ENCODE results near the gene CNGA1.
"Not testable (repeated sequence)": the region's sequence is repeated elsewhere in the genome, so short reads cannot be mapped to it uniquely, and the experiment has no call there.

Gene CNGA1

DNA sequence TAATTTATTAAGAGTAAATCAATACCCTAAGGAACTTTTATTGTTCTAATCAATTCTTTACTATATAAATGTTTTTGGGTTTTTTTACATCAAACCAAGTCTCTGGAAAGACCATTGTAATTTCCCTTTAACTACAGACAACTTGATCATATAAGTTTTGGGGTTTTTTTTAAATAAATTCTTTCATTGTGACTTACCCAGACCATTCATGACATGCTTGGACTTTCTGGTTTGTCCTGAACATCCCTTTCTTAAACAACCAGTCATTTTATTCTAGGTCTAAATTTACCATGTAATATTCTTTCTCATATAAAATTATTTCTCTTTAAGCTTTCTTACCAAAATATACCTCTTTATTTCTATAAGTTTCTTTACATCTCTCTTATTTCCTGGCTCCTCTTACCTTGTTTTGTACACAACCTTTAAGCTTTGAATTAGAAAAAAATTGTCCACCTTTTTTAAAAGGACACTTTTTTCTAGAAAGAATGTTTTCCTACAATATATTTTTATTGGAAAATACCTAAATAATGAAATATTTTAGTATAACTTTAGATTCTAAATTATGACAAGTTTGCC is 8.4 kb downstream of the CNGA1 start:
- no peak overlapping the region for H3K9ac ChIP-seq (ENCODE audit: low read length)
- H3K4me1 ChIP-seq (ENCODE audit: control insufficient read depth, low read depth, low read length): no peaks in the 10 kb centered on the region
- H3K36me3 ChIP-seq (ENCODE audit: control insufficient read depth, low read depth, low read length): no peaks in the 10 kb centered on the region
- no peak overlapping the region for H3K27ac ChIP-seq (ENCODE audit: low read length)
- no peaks in the 10 kb centered on the region for H3K27me3 ChIP-seq (ENCODE audit: control insufficient read depth, insufficient read depth, low read length)
- peaks cover 41% of the 10 kb centered on the region for H3K9me3 ChIP-seq (ENCODE audit: control insufficient read depth, low read depth, low read length)
- no peak overlapping the region for H3K4me3 ChIP-seq (ENCODE audit: low read length)

DNA sequence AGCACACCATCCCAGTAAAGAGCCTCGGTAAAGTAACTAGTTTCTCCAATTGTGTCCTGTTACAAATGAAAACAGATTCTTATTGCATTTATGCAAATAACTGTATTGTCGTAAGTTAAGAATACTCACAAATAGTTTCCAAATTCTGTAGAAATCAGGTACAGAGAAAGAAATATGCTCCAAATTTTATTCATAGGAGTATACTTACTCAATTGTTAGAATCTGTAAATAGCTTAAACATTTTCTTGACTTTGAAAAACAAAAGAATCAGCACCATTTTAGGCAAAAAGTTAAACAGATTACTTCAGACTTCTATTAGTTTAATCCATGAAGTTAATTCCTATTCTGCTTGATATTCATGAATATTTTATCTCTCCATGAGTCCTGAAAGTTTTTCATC is 10.7 kb downstream of the CNGA1 start:
- H3K27me3 ChIP-seq (ENCODE audit: control insufficient read depth, insufficient read depth, low read length): no peaks in the 10 kb centered on the region
- no peak overlapping the region for H3K27ac ChIP-seq (ENCODE audit: low read length)
- H3K4me1 ChIP-seq (ENCODE audit: control insufficient read depth, low read depth, low read length): no peaks in the 10 kb centered on the region
- H3K9ac ChIP-seq (ENCODE audit: low read length): no peak overlapping the region
- peaks cover 41% of the 10 kb centered on the region for H3K9me3 ChIP-seq (ENCODE audit: control insufficient read depth, low read depth, low read length)
- no peaks in the 10 kb centered on the region for H3K36me3 ChIP-seq (ENCODE audit: control insufficient read depth, low read depth, low read length)
- H3K4me3 ChIP-seq (ENCODE audit: low read length): no peak overlapping the region

DNA sequence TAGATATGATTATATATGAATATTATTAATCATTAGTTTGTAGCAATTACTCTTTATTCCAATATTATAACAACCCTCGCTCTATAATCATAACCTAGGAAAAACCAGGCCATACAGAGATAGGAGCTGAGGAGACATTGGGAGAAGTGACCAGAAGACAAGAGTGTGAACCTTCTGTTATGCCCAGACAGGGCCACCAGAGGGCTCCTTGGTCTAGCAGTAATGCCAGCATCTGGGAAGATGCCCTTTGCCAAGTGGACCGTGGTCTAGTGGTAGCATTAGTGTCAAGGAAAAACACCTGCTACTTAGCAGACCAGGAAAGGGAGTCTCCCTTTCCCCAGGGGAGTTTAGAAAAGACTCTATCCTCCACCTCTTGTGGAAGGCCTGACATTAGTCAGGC is 12.9 kb downstream of the CNGA1 start:
- not testable (repeated sequence) for H3K9ac ChIP-seq (ENCODE audit: low read length); H3K27ac ChIP-seq (ENCODE audit: low read length); H3K27me3 ChIP-seq (ENCODE audit: control insufficient read depth, insufficient read depth, low read length); H3K4me1 ChIP-seq (ENCODE audit: control insufficient read depth, low read depth, low read length); H3K4me3 ChIP-seq (ENCODE audit: low read length); H3K36me3 ChIP-seq (ENCODE audit: control insufficient read depth, low read depth, low read length)
- H3K9me3 ChIP-seq (ENCODE audit: control insufficient read depth, low read depth, low read length): peaks cover 29% of the 10 kb centered on the region

DNA sequence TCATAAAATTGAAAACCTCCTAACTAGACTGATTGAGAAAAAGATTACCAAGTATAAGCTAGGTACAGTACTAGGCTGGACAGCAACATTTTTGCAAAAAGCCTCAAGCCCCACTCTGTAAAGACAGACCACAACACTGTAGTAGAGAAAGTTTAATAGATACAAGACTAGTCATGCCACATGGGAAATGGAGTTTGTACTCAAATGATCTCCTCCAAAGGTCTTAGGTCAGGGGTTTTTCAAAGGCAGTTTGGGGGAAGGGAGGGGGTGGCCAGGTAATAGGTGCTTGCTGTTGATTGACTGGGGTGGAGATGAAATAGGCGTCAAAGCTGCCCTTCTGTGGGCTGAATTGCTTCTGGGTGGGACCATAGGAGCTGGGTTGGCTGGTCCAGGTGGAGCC is 14.2 kb downstream of the CNGA1 start:
- H3K9me3 ChIP-seq (ENCODE audit: control insufficient read depth, low read depth, low read length): peaks cover 21% of the 10 kb centered on the region
- H3K4me1 ChIP-seq (ENCODE audit: control insufficient read depth, low read depth, low read length): no peaks in the 10 kb centered on the region
- H3K27ac ChIP-seq (ENCODE audit: low read length): no peak overlapping the region
- no peaks in the 10 kb centered on the region for H3K36me3 ChIP-seq (ENCODE audit: control insufficient read depth, low read depth, low read length)
- no peak overlapping the region for H3K9ac ChIP-seq (ENCODE audit: low read length)
- no peaks in the 10 kb centered on the region for H3K27me3 ChIP-seq (ENCODE audit: control insufficient read depth, insufficient read depth, low read length)
- H3K4me3 ChIP-seq (ENCODE audit: low read length): no peak overlapping the region

DNA sequence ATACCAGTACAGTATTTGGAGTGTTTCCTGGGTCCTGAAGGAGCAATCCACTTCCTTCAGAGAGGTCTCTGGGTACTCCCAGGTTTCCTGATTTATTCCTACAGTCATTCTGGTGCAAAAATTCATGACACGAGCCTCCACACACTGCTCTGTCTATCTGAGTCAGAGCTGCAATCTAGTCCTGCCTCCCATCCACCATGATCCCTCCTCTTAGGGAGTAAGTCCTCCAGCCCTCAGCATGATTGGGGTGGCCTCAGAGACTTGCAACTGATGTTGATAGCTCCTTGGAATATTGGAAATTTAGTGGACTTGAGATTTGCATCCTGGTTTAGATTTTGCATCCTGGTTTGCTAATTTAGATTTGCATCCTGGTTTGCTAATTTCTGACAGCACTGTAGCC is 20.5 kb downstream of the CNGA1 start:
- Histone ChIP-seq H3K9me3 (ENCODE audit: control insufficient read depth, low read depth, low read length) (no peaks in the 10 kb centered on the region), H3K4me3 (ENCODE audit: low read length) (no peak overlapping the region), H3K9ac (ENCODE audit: low read length) (no peak overlapping the region), H3K27ac (ENCODE audit: low read length) (no peak overlapping the region), H3K36me3 (ENCODE audit: control insufficient read depth, low read depth, low read length) (no peaks in the 10 kb centered on the region), H3K27me3 (ENCODE audit: control insufficient read depth, insufficient read depth, low read length) (no peaks in the 10 kb centered on the region), H3K4me1 (ENCODE audit: control insufficient read depth, low read depth, low read length) (no peaks in the 10 kb centered on the region)

DNA sequence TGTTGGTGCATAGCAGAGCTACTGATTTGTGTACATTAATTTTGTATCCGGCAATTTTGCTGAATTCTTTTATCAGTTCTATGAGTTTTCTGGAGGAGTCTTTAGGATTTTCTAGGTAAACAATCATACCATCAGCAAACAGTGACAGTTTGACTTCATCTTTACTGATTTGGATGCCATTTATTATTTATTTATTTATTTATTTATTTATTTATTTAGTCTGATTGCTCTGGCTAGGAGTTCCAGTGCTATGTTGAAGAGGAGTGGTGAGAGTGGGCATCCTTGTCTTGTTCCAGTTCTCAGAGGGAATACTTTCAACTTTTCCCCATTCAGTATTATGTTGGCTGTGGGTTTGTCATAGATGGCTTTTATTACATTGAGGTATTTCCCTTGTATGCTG is 24.0 kb downstream of the CNGA1 start:
- H3K4me3 ChIP-seq (ENCODE audit: low read length); H3K27ac ChIP-seq (ENCODE audit: low read length); H3K4me1 ChIP-seq (ENCODE audit: control insufficient read depth, low read depth, low read length); H3K9ac ChIP-seq (ENCODE audit: low read length); H3K27me3 ChIP-seq (ENCODE audit: control insufficient read depth, insufficient read depth, low read length); H3K9me3 ChIP-seq (ENCODE audit: control insufficient read depth, low read depth, low read length); H3K36me3 ChIP-seq (ENCODE audit: control insufficient read depth, low read depth, low read length): not testable (repeated sequence)

DNA sequence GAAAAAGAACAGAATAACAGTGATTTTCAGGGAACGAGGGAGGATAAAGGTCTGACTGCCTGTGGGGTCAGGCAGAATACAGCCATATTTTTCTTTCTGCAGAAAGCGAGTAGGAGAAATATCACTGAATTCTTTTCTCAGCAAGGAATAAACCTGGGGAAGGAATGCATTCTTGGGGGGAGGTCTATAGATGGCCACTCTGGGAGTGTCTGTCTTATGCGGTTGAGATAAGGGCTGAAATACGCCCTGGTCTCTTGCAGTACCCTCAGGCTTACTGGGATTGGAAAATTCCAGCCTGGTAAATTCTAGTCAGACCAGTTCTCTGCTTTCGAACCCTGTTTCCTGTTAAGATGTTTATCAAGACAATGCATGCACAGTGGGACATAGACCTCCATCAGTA is 26.3 kb downstream of the CNGA1 start:
- H3K9me3 ChIP-seq (ENCODE audit: control insufficient read depth, low read depth, low read length): no peaks in the 10 kb centered on the region
- H3K9ac ChIP-seq (ENCODE audit: low read length): no peak overlapping the region
- H3K27ac ChIP-seq (ENCODE audit: low read length): no peak overlapping the region
- no peaks in the 10 kb centered on the region for H3K36me3 ChIP-seq (ENCODE audit: control insufficient read depth, low read depth, low read length)
- H3K4me1 ChIP-seq (ENCODE audit: control insufficient read depth, low read depth, low read length): no peaks in the 10 kb centered on the region
- H3K4me3 ChIP-seq (ENCODE audit: low read length): no peak overlapping the region
- H3K27me3 ChIP-seq (ENCODE audit: control insufficient read depth, insufficient read depth, low read length): no peaks in the 10 kb centered on the region

DNA sequence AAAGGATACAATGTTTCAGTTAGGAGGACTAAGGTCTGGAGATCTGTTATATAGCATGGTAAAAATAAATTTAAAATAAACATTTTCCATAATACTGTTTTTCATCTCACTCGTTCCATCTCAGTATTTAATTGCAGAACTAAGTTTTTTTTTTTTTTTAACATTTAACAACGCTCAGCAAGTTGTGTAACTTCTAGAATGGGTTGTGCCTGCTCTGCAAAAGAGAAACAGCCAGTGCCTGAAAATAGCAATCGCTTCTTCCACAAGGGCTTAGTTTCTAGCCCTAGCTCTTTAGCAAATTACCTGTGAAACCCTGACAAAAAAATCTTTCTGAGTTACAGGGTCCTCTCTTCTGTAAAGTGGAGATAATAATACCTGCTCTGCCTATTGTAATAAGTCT is 41.9 kb downstream of the CNGA1 start:
- H3K27ac ChIP-seq (ENCODE audit: low read length): no peak overlapping the region
- no peaks in the 10 kb centered on the region for H3K27me3 ChIP-seq (ENCODE audit: control insufficient read depth, insufficient read depth, low read length)
- H3K4me1 ChIP-seq (ENCODE audit: control insufficient read depth, low read depth, low read length): no peaks in the 10 kb centered on the region

DNA sequence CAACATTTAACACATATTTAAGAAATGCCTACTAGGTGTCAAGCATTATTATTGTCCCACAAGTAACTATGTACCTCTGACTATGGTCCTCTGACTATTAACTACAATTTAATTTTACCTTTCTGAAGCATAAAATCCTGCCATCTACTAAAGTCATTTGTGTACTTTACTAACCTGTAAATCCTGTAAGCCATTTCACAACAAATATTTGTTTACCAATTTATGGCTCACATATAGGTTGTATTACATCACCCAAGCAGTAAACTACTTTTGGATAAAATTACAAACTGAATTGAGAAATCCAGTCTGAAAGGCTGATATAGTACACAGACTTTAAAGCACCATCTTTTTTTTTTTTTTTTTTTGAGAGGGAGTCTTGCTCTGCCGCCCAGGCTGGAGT is 43.8 kb downstream of the CNGA1 start:
- H3K9ac ChIP-seq (ENCODE audit: low read length): no peak overlapping the region
- no peak overlapping the region for H3K4me3 ChIP-seq (ENCODE audit: low read length)
- no peak overlapping the region for H3K27ac ChIP-seq (ENCODE audit: low read length)
- no peaks in the 10 kb centered on the region for H3K36me3 ChIP-seq (ENCODE audit: control insufficient read depth, low read depth, low read length)
- H3K4me1 ChIP-seq (ENCODE audit: control insufficient read depth, low read depth, low read length): no peaks in the 10 kb centered on the region
- no peaks in the 10 kb centered on the region for H3K27me3 ChIP-seq (ENCODE audit: control insufficient read depth, insufficient read depth, low read length)
- no peaks in the 10 kb centered on the region for H3K9me3 ChIP-seq (ENCODE audit: control insufficient read depth, low read depth, low read length)

More for the DNA sequence above, 41.9 kb downstream of the CNGA1 start:
- Histone ChIP-seq H3K9me3 (ENCODE audit: control insufficient read depth, low read depth, low read length) (no peaks in the 10 kb centered on the region), H3K36me3 (ENCODE audit: control insufficient read depth, low read depth, low read length) (no peaks in the 10 kb centered on the region), H3K9ac (ENCODE audit: low read length) (no peak overlapping the region), H3K4me3 (ENCODE audit: low read length) (no peak overlapping the region)

DNA sequence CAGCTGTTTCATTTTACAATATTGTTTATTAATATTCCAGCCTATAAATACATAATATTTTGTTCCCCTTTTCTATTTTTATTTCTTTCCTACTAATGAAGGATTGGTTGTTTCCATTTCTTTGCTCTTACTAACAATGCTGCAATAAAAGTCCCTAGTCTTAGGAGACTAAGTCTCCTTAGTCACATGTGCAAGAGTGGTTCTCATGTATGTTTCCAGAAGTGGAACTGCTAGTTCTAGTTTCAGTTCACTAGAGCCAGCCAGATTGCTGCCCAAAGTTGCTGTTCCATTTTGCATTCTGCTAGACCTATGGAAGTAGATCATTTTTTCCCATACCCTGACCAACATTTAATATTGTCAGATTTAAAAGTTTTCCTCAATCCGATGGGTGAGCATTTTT is 44.3 kb downstream of the CNGA1 start:
- no peak overlapping the region for H3K4me3 ChIP-seq (ENCODE audit: low read length)
- no peak overlapping the region for H3K27ac ChIP-seq (ENCODE audit: low read length)
- H3K36me3 ChIP-seq (ENCODE audit: control insufficient read depth, low read depth, low read length): no peaks in the 10 kb centered on the region
- H3K27me3 ChIP-seq (ENCODE audit: control insufficient read depth, insufficient read depth, low read length): no peaks in the 10 kb centered on the region
- no peak overlapping the region for H3K9ac ChIP-seq (ENCODE audit: low read length)
- no peaks in the 10 kb centered on the region for H3K9me3 ChIP-seq (ENCODE audit: control insufficient read depth, low read depth, low read length)
- H3K4me1 ChIP-seq (ENCODE audit: control insufficient read depth, low read depth, low read length): no peaks in the 10 kb centered on the region

DNA sequence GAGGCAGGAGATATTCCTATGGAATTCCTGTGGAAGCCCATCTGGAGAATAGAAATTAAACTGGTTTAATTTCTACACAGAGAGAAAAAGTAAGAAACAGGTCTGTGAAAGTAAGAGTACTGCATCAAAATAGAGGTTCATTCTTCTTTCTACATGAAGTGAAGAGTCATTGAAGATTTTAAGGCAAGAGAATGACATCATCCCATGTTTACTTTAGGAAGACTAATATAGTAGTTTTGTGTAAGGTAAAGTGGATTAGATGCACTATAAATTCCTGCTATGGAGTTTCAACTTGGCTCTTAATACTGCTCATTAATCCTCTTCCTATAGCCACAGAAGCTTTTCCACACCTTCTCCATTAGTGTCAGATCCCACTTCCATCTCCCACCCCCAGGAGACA is 47.6 kb downstream of the CNGA1 start:
- Histone ChIP-seq H3K9ac (ENCODE audit: low read length) (no peak overlapping the region), H3K9me3 (ENCODE audit: control insufficient read depth, low read depth, low read length) (no peaks in the 10 kb centered on the region), H3K4me1 (ENCODE audit: control insufficient read depth, low read depth, low read length) (no peaks in the 10 kb centered on the region), H3K36me3 (ENCODE audit: control insufficient read depth, low read depth, low read length) (no peaks in the 10 kb centered on the region), H3K27ac (ENCODE audit: low read length) (no peak overlapping the region), H3K4me3 (ENCODE audit: low read length) (no peak overlapping the region), H3K27me3 (ENCODE audit: control insufficient read depth, insufficient read depth, low read length) (no peaks in the 10 kb centered on the region)

DNA sequence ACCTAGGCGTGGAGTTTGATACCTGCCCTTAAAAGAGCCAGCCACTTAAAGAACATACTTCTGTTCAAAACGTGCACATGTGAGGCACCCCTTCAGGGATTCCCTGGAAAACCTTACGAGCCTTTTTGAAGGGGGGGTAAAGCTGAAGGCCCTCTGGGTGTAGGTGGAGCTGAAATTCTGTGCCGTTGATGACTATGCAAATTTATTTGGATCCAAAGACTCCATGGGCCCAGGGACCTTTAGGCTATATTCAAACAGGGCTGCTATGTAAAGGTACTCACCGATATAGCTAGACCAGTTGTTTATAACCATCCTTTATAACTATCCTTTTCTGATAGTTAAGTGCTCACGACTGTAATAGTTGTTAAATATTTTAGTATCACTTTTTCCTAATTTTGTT is 61.8 kb downstream of the CNGA1 start:
- no peak overlapping the region for H3K27ac ChIP-seq (ENCODE audit: low read length)
- H3K9ac ChIP-seq (ENCODE audit: low read length): no peak overlapping the region
- no peaks in the 10 kb centered on the region for H3K4me1 ChIP-seq (ENCODE audit: control insufficient read depth, low read depth, low read length)
- H3K4me3 ChIP-seq (ENCODE audit: low read length): no peak overlapping the region
- H3K27me3 ChIP-seq (ENCODE audit: control insufficient read depth, insufficient read depth, low read length): no peaks in the 10 kb centered on the region
- no peaks in the 10 kb centered on the region for H3K36me3 ChIP-seq (ENCODE audit: control insufficient read depth, low read depth, low read length)
- H3K9me3 ChIP-seq (ENCODE audit: control insufficient read depth, low read depth, low read length): no peaks in the 10 kb centered on the region
